VCaP (cell line): ENCODE results near the gene ZNHIT1.

Experiments used
- H3K27ac ChIP-seq: fragments of 450-650 bp; 2 replicates; pipeline ENCODE4 v1.5.1; 2017
- TF ChIP-seq, protein P1 (sequence below): fragments of 450-650 bp; conservative IDR thresholded peaks from 2 replicates; pipeline ENCODE4 v1.5.1; 2017; ENCODE audit warnings: mild to moderate bottlenecking, moderate library complexity

ZNHIT1 gene

GRCh38 chr7:101226721-101227120 is 8.8 kb downstream of the ZNHIT1 start:
- TF ChIP-seq, protein P1, sequence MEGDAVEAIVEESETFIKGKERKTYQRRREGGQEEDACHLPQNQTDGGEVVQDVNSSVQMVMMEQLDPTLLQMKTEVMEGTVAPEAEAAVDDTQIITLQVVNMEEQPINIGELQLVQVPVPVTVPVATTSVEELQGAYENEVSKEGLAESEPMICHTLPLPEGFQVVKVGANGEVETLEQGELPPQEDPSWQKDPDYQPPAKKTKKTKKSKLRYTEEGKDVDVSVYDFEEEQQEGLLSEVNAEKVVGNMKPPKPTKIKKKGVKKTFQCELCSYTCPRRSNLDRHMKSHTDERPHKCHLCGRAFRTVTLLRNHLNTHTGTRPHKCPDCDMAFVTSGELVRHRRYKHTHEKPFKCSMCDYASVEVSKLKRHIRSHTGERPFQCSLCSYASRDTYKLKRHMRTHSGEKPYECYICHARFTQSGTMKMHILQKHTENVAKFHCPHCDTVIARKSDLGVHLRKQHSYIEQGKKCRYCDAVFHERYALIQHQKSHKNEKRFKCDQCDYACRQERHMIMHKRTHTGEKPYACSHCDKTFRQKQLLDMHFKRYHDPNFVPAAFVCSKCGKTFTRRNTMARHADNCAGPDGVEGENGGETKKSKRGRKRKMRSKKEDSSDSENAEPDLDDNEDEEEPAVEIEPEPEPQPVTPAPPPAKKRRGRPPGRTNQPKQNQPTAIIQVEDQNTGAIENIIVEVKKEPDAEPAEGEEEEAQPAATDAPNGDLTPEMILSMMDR: no peak
- H3K27ac ChIP-seq: no peak overlapping the region

- TF ChIP-seq, protein P1: no peak
- peak overlapping the region; percentile 89 for H3K27ac ChIP-seq
Measured at GRCh38 chr7:101231644-101232043, 13.7 kb downstream of the ZNHIT1 start.

- TF ChIP-seq, protein P1: no peak
- H3K27ac ChIP-seq: peak overlapping the region; percentile 89
Measured at GRCh38 chr7:101232141-101232850, 14.3 kb downstream of the ZNHIT1 start.

- TF ChIP-seq, protein P1: no peak
- no peak overlapping the region for H3K27ac ChIP-seq
Measured at GRCh38 chr7:101233907-101234547, 16.1 kb downstream of the ZNHIT1 start.

- no peak overlapping the region for H3K27ac ChIP-seq
- TF ChIP-seq, protein P1: no peak
Measured at GRCh38 chr7:101234636-101235035, 16.7 kb downstream of the ZNHIT1 start.

DNA sequence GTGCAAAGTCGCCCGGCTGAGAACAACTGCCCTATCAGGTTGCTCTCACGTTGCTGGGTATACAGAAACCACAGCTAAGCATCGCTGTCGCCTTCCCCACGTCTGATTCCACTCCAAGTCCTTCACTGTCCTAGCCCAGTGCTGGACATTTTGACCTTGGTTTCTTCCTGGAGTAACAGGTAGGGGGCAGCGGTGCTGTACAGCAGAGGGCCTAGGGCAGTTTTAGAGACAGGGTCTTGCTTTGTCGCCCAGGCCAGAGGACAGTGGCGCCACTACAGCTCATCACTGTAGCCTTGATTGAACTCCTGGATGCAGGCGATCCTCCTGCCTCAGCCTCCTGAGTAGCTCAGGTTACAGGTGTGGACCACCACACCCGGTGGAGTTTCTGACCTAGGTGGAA is 17.1 kb downstream of the ZNHIT1 start:
- TF ChIP-seq, protein P1: peak; percentile 37
- no peak overlapping the region for H3K27ac ChIP-seq

GRCh38 chr7:101235522-101235921 is 17.6 kb downstream of the ZNHIT1 start:
- no peak overlapping the region for H3K27ac ChIP-seq
- TF ChIP-seq, protein P1: no peak
